Measurements from ENCODE around the gene USP30.

The USP30 gene

GRCh38 chr12:109120557-109120956 is 68.2 kb downstream of the USP30 start:
- DNase-seq = no peak
- Histone ChIP-seq H3K9me3 (ENCODE audit: control insufficient read depth, low read length) (no peaks in the 10 kb centered on the region), H3K27ac (ENCODE audit: insufficient read depth, low read length, poor library complexity, severe bottlenecking) (no peak overlapping the region), H3K36me3 (ENCODE audit: control insufficient read depth, insufficient read depth, low read length) (no peaks in the 10 kb centered on the region), H3K27me3 (replicated peaks; ENCODE audit: control insufficient read depth, insufficient read depth, low read length, poor library complexity, severe bottlenecking) (no peaks in the 10 kb centered on the region), H3K4me1 (ENCODE audit: control insufficient read depth, insufficient read depth, low read length, poor library complexity, severe bottlenecking) (no peaks in the 10 kb centered on the region), H3K4me3 (ENCODE audit: insufficient read depth, low read depth, low read length, poor library complexity, severe bottlenecking) (no peak overlapping the region)

- Histone ChIP-seq H3K4me3 (ENCODE audit: insufficient read depth, low read depth, low read length, poor library complexity, severe bottlenecking) (no peak overlapping the region), H3K4me1 (ENCODE audit: control insufficient read depth, insufficient read depth, low read length, poor library complexity, severe bottlenecking) (no peaks in the 10 kb centered on the region), H3K36me3 (ENCODE audit: control insufficient read depth, insufficient read depth, low read length) (no peaks in the 10 kb centered on the region), H3K27ac (ENCODE audit: insufficient read depth, low read length, poor library complexity, severe bottlenecking) (no peak overlapping the region), H3K27me3 (replicated peaks; ENCODE audit: control insufficient read depth, insufficient read depth, low read length, poor library complexity, severe bottlenecking) (no peaks in the 10 kb centered on the region), H3K9me3 (ENCODE audit: control insufficient read depth, low read length) (no peaks in the 10 kb centered on the region)
- DNase-seq = no peak
These were observed 69.0 kb downstream of the USP30 start for GRCh38 chr12:109121346-109121880.

GRCh38 chr12:109124878-109125648 is 72.7 kb downstream of the USP30 start:
- Histone ChIP-seq H3K4me1 (ENCODE audit: control insufficient read depth, insufficient read depth, low read length, poor library complexity, severe bottlenecking) (no peaks in the 10 kb centered on the region), H3K9me3 (ENCODE audit: control insufficient read depth, low read length) (no peaks in the 10 kb centered on the region), H3K4me3 (ENCODE audit: insufficient read depth, low read depth, low read length, poor library complexity, severe bottlenecking) (no peak overlapping the region), H3K27me3 (replicated peaks; ENCODE audit: control insufficient read depth, insufficient read depth, low read length, poor library complexity, severe bottlenecking) (no peaks in the 10 kb centered on the region), H3K27ac (ENCODE audit: insufficient read depth, low read length, poor library complexity, severe bottlenecking) (no peak overlapping the region), H3K36me3 (ENCODE audit: control insufficient read depth, insufficient read depth, low read length) (no peaks in the 10 kb centered on the region)
- DNase-seq = no peak

- DNase-seq = no peak
- no peaks in the 10 kb centered on the region for H3K4me1 ChIP-seq (ENCODE audit: control insufficient read depth, insufficient read depth, low read length, poor library complexity, severe bottlenecking)
- no peaks in the 10 kb centered on the region for H3K36me3 ChIP-seq (ENCODE audit: control insufficient read depth, insufficient read depth, low read length)
- no peak overlapping the region for H3K4me3 ChIP-seq (ENCODE audit: insufficient read depth, low read depth, low read length, poor library complexity, severe bottlenecking)
- no peaks in the 10 kb centered on the region for H3K27me3 ChIP-seq (replicated peaks; ENCODE audit: control insufficient read depth, insufficient read depth, low read length, poor library complexity, severe bottlenecking)
- H3K9me3 ChIP-seq (ENCODE audit: control insufficient read depth, low read length) = no peaks in the 10 kb centered on the region
- no peak overlapping the region for H3K27ac ChIP-seq (ENCODE audit: insufficient read depth, low read length, poor library complexity, severe bottlenecking)
These were observed 73.4 kb downstream of the USP30 start for GRCh38 chr12:109125791-109126190.

GRCh38 chr12:109126784-109127183 is 74.4 kb downstream of the USP30 start:
- no peaks in the 10 kb centered on the region for H3K36me3 ChIP-seq (ENCODE audit: control insufficient read depth, insufficient read depth, low read length)
- no peaks in the 10 kb centered on the region for H3K4me1 ChIP-seq (ENCODE audit: control insufficient read depth, insufficient read depth, low read length, poor library complexity, severe bottlenecking)
- no peak overlapping the region for H3K4me3 ChIP-seq (ENCODE audit: insufficient read depth, low read depth, low read length, poor library complexity, severe bottlenecking)
- H3K27ac ChIP-seq (ENCODE audit: insufficient read depth, low read length, poor library complexity, severe bottlenecking) = no peak overlapping the region
- no peaks in the 10 kb centered on the region for H3K9me3 ChIP-seq (ENCODE audit: control insufficient read depth, low read length)
- no peak for DNase-seq
- H3K27me3 ChIP-seq (replicated peaks; ENCODE audit: control insufficient read depth, insufficient read depth, low read length, poor library complexity, severe bottlenecking) = no peaks in the 10 kb centered on the region

- no peaks in the 10 kb centered on the region for H3K9me3 ChIP-seq (ENCODE audit: control insufficient read depth, low read length)
- no peaks in the 10 kb centered on the region for H3K36me3 ChIP-seq (ENCODE audit: control insufficient read depth, insufficient read depth, low read length)
- no peak for DNase-seq
- H3K4me1 ChIP-seq (ENCODE audit: control insufficient read depth, insufficient read depth, low read length, poor library complexity, severe bottlenecking) = no peaks in the 10 kb centered on the region
- no peak overlapping the region for H3K4me3 ChIP-seq (ENCODE audit: insufficient read depth, low read depth, low read length, poor library complexity, severe bottlenecking)
- H3K27ac ChIP-seq (ENCODE audit: insufficient read depth, low read length, poor library complexity, severe bottlenecking) = no peak overlapping the region
- H3K27me3 ChIP-seq (replicated peaks; ENCODE audit: control insufficient read depth, insufficient read depth, low read length, poor library complexity, severe bottlenecking) = no peaks in the 10 kb centered on the region
These were observed 75.3 kb downstream of the USP30 start for GRCh38 chr12:109127533-109128242.

- no peaks in the 10 kb centered on the region for H3K9me3 ChIP-seq (ENCODE audit: control insufficient read depth, low read length)
- no peak overlapping the region for H3K4me3 ChIP-seq (ENCODE audit: insufficient read depth, low read depth, low read length, poor library complexity, severe bottlenecking)
- H3K27ac ChIP-seq (ENCODE audit: insufficient read depth, low read length, poor library complexity, severe bottlenecking) = no peak overlapping the region
- DNase-seq = no peak
- H3K4me1 ChIP-seq (ENCODE audit: control insufficient read depth, insufficient read depth, low read length, poor library complexity, severe bottlenecking) = no peaks in the 10 kb centered on the region
- H3K27me3 ChIP-seq (replicated peaks; ENCODE audit: control insufficient read depth, insufficient read depth, low read length, poor library complexity, severe bottlenecking) = no peaks in the 10 kb centered on the region
- H3K36me3 ChIP-seq (ENCODE audit: control insufficient read depth, insufficient read depth, low read length) = no peaks in the 10 kb centered on the region
These were observed 78.1 kb downstream of the USP30 start for GRCh38 chr12:109130297-109131153.

- Histone ChIP-seq H3K9me3 (ENCODE audit: control insufficient read depth, low read length) (no peaks in the 10 kb centered on the region), H3K27ac (ENCODE audit: insufficient read depth, low read length, poor library complexity, severe bottlenecking) (no peak overlapping the region), H3K36me3 (ENCODE audit: control insufficient read depth, insufficient read depth, low read length) (no peaks in the 10 kb centered on the region), H3K27me3 (replicated peaks; ENCODE audit: control insufficient read depth, insufficient read depth, low read length, poor library complexity, severe bottlenecking) (no peaks in the 10 kb centered on the region), H3K4me3 (ENCODE audit: insufficient read depth, low read depth, low read length, poor library complexity, severe bottlenecking) (no peak overlapping the region), H3K4me1 (ENCODE audit: control insufficient read depth, insufficient read depth, low read length, poor library complexity, severe bottlenecking) (no peaks in the 10 kb centered on the region)
- no peak for DNase-seq
These were observed 79.0 kb downstream of the USP30 start for GRCh38 chr12:109131154-109132050.

GRCh38 chr12:109134186-109134917 is 82.0 kb downstream of the USP30 start:
- H3K9me3 ChIP-seq (ENCODE audit: control insufficient read depth, low read length) = no peaks in the 10 kb centered on the region
- no peaks in the 10 kb centered on the region for H3K36me3 ChIP-seq (ENCODE audit: control insufficient read depth, insufficient read depth, low read length)
- no peaks in the 10 kb centered on the region for H3K27me3 ChIP-seq (replicated peaks; ENCODE audit: control insufficient read depth, insufficient read depth, low read length, poor library complexity, severe bottlenecking)
- H3K4me3 ChIP-seq (ENCODE audit: insufficient read depth, low read depth, low read length, poor library complexity, severe bottlenecking) = no peak overlapping the region
- H3K27ac ChIP-seq (ENCODE audit: insufficient read depth, low read length, poor library complexity, severe bottlenecking) = no peak overlapping the region
- H3K4me1 ChIP-seq (ENCODE audit: control insufficient read depth, insufficient read depth, low read length, poor library complexity, severe bottlenecking) = no peaks in the 10 kb centered on the region
- no peak for DNase-seq
